Heart left ventricle (tissue), 16 donors: ENCODE results near the gene SPACDR. TPM values are rescaled to one million over a fixed set of nuclear protein-coding genes. Genes with fewer than 3 reads are reported as not detected.
A peak's percentile ranks its signal among the peaks of the same experiment; 100 is the strongest.

Experiments
- ATAC-seq, 4 donors: fragments of 200-7000 bp; cut with Tn5 transposase; one replicate each; pipeline ENCODE4 v1.9.1; 2020 to 2022; ENCODE audit warnings: moderate library complexity in 4 of 4, mild to moderate bottlenecking in 3 of 4, moderate number of reproducible peaks in 1 of 4
- DNase-seq, 5 donors: peaks; one replicate each; pipeline ENCODE4 v3.0.0-alpha.2; 2020
- H3K27ac ChIP-seq, 12 donors: fragments of 200-600 bp; sonication (generic) in 4 of 12; one replicate each; pipeline versions ENCODE4 v1.5.0 to v1.8.0; 2016 to 2022; ENCODE audit warnings: mild to moderate bottlenecking in 2 of 12
- H3K27me3 ChIP-seq, 9 donors: fragments of 200-600 bp; sonication (generic) in 2 of 9; one replicate each; pipeline versions ENCODE4 v1.5.1 to v1.8.0; 2016 to 2022; ENCODE audit warnings: mild to moderate bottlenecking in 3 of 9
- H3K36me3 ChIP-seq, 9 donors: fragments of 200-600 bp; sonication (generic) in 2 of 9; one replicate each; pipeline versions ENCODE4 v1.5.0 to v1.8.0; 2018 to 2022; ENCODE audit warnings: mild to moderate bottlenecking in 2 of 9
- H3K4me1 ChIP-seq, 12 donors: fragments of 200-600 bp; sonication (generic) in 4 of 12; one replicate each; pipeline versions ENCODE4 v1.5.0 to v1.8.0; 2016 to 2022; ENCODE audit warnings: mild to moderate bottlenecking in 3 of 12
- H3K4me3 ChIP-seq, 12 donors: fragments of 200-600 bp; sonication (generic) in 4 of 12; one replicate each; pipeline versions ENCODE4 v1.5.0 to v1.8.0; 2017 to 2022; ENCODE audit warnings: mild to moderate bottlenecking in 9 of 12, moderate library complexity in 4 of 12
- H3K9me3 ChIP-seq, 12 donors: fragments of 200-600 bp; sonication (generic) in 4 of 12; one replicate each; pipeline versions ENCODE4 v1.5.0 to v1.8.0; 2016 to 2022; ENCODE audit warnings: mild to moderate bottlenecking in 1 of 12
- POLR2A ChIP-seq, 2 donors: fragments of 450-650 bp; IDR thresholded peaks; one replicate each; pipeline ENCODE4 v1.6.1; 2017; ENCODE audit warnings: antibody characterized with exemption in 2 of 2, mild to moderate bottlenecking in 2 of 2, moderate library complexity in 2 of 2
- WGBS, 4 donors: extraction: QIAGEN DNeasy Blood & Tissue Kit in 2 of 4; methylation state at CpG; one replicate each; pipeline versions ENCODE4 v1.1.5 to v1.1.7; 2013 to 2018; 5-methylcytosine and 5-hydroxymethylcytosine counted together
- intact Hi-C, 10 donors: fragments of 100-400 bp; cut with DNase I; formaldehyde crosslinking; loops; one replicate each; pipeline versions ENCODE4 v1.11.1 to v1.14.2; 2022
- polyA plus RNA-seq, 2 donors: library from polyadenylated mRNA; stranded (reverse); fragments of 200-250 nt; gene quantifications; one replicate each; pipeline ENCODE4 v1.2.3, GENCODE V29; 2013
- total RNA-seq, 9 donors: library from RNA; depleted of rRNA in 2 of 9; stranded (reverse); fragments of >200 nt in 2 of 9; fragmentation: NEBNext Ultra II Directional in 3 of 9; extraction: Animal tissue kit (Norgen Biotek cat#: 25700) in 3 of 9; gene quantifications; one replicate each; pipeline versions ENCODE4 v1.1.0 to v1.2.4, GENCODE V29; 2016 to 2023
- TF ChIP-seq, protein P1 (sequence below), 12 donors: fragments of 200-600 bp; sonication (generic) in 4 of 12; IDR thresholded peaks; one replicate each; pipeline versions ENCODE4 v1.5.0 to v1.8.0; 2018 to 2022; ENCODE audit warnings: antibody characterized with exemption in 12 of 12, mild to moderate bottlenecking in 5 of 12
- donor health status: ischemic (EF 13 %, LVEDD 7.1; RV severe dilation, severe dysfunction).
- donor health status: healthy with polysubstance abuse.
- donor health status: DM: no; HTN: yes; CAD: no.
- donor health status: DM: no; HTN: no; CAD: no.
- donor health status: ischemic (EF 25% LVEDD 6.9; RV normal size, moderate dysfunction).
- donor health status: ischemic (EF 25% LVEDD 5.7; RV mildly dilated, moderate dysfunction).
- donor health status: healthy.
- donor health status: DM: yes; HTN: yes; CAD: no.
- donor health status: ischemic (EF 35%, LVEDD 5.7; RV mildly dilated, moderate dysfunction).
- donor health status: nonischemic (EF 11% LVEDD 7.7; RV severe dilation, severe dysfunction).
- donor health status: DM: yes; HTN: yes; CAD: no.
- donor health status: PGD.
- donor health status: ischemic (EF 29% LVEDD 5.4; RV normal size, mild dysfunction).
- donor health status: nonischemic (EF 23%, LVEDD 6.1; RV moderate dilation, normal function).

Gene SPACDR
- total and polyA plus RNA-seq, 11 donors: 0.27 to 0.78 (median 0.61) TPM; not detected in 4

DNA sequence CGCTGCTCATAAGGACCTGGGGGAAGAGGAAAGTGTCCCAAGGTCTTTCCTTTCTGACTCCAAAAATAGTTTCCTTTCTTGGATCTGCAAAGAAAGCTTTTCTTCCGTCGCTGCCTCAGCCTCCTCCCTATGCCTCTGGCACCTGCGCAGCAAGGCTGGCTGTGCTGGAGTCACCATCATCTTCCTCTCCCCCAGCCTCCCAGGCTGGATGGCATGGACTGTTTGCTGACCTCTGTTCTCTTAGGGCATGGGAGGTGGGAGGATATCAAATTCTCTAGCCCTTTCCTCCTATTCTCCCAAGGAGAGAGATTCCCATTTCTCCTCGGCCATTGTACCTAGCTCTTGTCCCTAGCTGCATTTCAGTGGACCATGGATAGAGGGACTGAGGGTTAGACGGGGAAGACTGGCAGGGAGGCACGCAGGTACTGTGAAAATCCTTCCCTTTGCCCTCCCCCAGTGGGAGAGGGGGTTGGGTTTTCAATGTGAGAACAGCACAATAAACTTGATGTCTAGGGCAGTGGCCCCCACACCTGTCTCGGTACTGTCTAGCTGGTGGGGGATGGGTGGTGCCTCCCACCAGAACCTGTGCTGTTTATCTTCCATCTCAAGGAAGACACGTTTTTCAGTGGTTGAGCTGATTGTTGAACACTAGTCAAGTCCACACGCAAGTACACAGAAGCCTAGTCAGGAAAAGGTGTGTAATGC lies 30.3 kb downstream of the SPACDR start:
- Histone ChIP-seq H3K4me3 (no peak overlapping the region), H3K27ac (peak overlapping the region in 2 of 12 donors; percentile 24 to 32), H3K27me3 (no peaks in the 10 kb centered on the region), H3K4me1 (peaks cover 0 to 57% (median 37%) of the 10 kb centered on the region in 12 donors), H3K36me3 (peaks cover 0 to 36% (median 24%) of the 10 kb centered on the region in 9 donors), H3K9me3 (no peaks in the 10 kb centered on the region)
- WGBS, 4 donors: 72 to 75% (median 74%) methylated on average over 10 of the region's 10 CpGs
- intact Hi-C loops: no loop called here
- ATAC-seq: no peak
- TF ChIP-seq, protein P1, sequence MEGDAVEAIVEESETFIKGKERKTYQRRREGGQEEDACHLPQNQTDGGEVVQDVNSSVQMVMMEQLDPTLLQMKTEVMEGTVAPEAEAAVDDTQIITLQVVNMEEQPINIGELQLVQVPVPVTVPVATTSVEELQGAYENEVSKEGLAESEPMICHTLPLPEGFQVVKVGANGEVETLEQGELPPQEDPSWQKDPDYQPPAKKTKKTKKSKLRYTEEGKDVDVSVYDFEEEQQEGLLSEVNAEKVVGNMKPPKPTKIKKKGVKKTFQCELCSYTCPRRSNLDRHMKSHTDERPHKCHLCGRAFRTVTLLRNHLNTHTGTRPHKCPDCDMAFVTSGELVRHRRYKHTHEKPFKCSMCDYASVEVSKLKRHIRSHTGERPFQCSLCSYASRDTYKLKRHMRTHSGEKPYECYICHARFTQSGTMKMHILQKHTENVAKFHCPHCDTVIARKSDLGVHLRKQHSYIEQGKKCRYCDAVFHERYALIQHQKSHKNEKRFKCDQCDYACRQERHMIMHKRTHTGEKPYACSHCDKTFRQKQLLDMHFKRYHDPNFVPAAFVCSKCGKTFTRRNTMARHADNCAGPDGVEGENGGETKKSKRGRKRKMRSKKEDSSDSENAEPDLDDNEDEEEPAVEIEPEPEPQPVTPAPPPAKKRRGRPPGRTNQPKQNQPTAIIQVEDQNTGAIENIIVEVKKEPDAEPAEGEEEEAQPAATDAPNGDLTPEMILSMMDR (IDR thresholded peaks at IDR 0.05): no peak
- no peak for TF ChIP-seq POLR2A (IDR thresholded peaks at IDR 0.05)
- no peak for DNase-seq

- no peak overlapping the region for H3K4me3 ChIP-seq
- H3K9me3 ChIP-seq: no peaks in the 10 kb centered on the region
- H3K27ac ChIP-seq: peak overlapping the region in 2 of 12 donors; percentile 24 to 32
- H3K36me3 ChIP-seq: peaks cover 0 to 36% (median 24%) of the 10 kb centered on the region in 9 donors
- TF ChIP-seq, protein P1 (IDR thresholded peaks at IDR 0.05): no peak
- TF ChIP-seq POLR2A (IDR thresholded peaks at IDR 0.05): no peak
- ATAC-seq (no peak), DNase-seq (no peak)
- intact Hi-C loops: no loop called here
- H3K27me3 ChIP-seq: no peaks in the 10 kb centered on the region
- peaks cover 0 to 57% (median 37%) of the 10 kb centered on the region in 12 donors for H3K4me1 ChIP-seq
- 60 to 72% (median 67%) methylated on average over 3 to 4 of the region's 4 CpGs for WGBS, 4 donors
Observed at GRCh38 chr7:100433276-100433591, 30.8 kb downstream of the SPACDR start.

DNA sequence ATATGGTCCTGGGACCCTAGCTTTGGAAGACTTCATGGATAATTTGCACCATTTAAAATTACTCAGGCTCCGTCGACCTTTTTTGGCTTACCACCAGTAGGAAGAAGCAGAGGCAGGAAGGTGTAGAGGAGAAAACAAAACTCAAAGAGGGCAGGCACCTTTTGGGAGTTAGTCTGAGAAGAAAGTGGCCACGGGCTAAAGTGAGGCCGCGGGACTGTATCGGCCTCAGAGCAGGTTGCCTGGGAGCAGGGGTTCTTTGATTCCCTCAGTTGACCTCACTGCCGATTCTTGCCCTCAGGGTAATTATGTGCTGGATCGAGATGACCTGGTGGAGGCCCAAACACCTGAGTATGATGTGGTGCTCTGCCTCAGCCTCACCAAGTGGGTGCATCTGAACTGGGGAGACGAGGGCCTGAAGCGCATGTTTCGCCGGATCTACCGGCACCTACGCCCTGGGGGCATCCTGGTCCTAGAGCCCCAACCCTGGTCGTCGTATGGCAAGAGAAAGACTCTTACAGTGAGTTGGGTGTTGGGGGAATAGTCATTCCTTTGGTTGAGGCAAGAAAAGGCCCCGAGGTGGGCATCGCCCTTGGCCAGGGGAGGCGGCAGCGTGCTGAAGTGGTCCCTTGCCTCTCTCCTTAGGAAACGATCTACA lies 31.3 kb downstream of the SPACDR start:
- peak overlapping the region in 1 of 12 donors; percentile 32 for H3K27ac ChIP-seq
- no peak for DNase-seq
- H3K4me3 ChIP-seq: peak overlapping the region in 1 of 12 donors; percentile 7
- intact Hi-C loops: no loop called here
- TF ChIP-seq, protein P1 (IDR thresholded peaks at IDR 0.05): no peak
- TF ChIP-seq POLR2A (IDR thresholded peaks at IDR 0.05): no peak
- WGBS, 4 donors: 86 to 87% (median 86%) methylated on average over 20 to 21 of the region's 21 CpGs
- H3K36me3 ChIP-seq: peaks cover 0 to 36% (median 24%) of the 10 kb centered on the region in 9 donors
- no peaks in the 10 kb centered on the region for H3K27me3 ChIP-seq
- peaks cover 0 to 61% (median 39%) of the 10 kb centered on the region in 12 donors for H3K4me1 ChIP-seq
- no peak for ATAC-seq
- H3K9me3 ChIP-seq: no peaks in the 10 kb centered on the region

DNA sequence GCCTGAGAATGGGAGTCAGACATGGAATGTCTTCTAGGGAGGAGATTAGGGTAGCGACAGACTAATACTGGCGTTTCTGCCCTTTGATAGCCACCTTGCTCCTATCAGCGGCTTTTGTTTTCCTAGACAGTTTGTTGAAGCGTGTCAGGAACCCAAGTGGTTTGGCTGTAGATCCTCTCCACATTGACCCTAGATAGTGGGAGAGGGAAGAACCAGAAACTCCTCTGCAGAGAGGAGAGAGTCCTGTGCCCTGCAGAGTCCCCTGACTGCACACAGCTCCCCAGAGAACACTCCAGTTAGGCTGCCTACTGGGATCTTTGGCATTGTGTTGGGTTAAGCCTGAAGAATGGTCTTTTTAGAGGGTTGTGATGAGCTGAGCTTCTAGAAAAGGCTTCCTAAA lies 32.0 kb downstream of the SPACDR start:
- H3K27me3 ChIP-seq: no peaks in the 10 kb centered on the region
- peaks cover 0 to 36% (median 24%) of the 10 kb centered on the region in 9 donors for H3K36me3 ChIP-seq
- H3K9me3 ChIP-seq: no peaks in the 10 kb centered on the region
- ATAC-seq (no peak), DNase-seq (no peak)
- H3K4me3 ChIP-seq: peak overlapping the region in 1 of 12 donors; percentile 7
- TF ChIP-seq, protein P1 (IDR thresholded peaks at IDR 0.05): no peak
- TF ChIP-seq POLR2A (IDR thresholded peaks at IDR 0.05): no peak
- peaks cover 0 to 65% (median 41%) of the 10 kb centered on the region in 12 donors for H3K4me1 ChIP-seq
- peak overlapping the region in 1 of 12 donors; percentile 50 for H3K27ac ChIP-seq
- intact Hi-C loops: no loop called here
- WGBS, 4 donors: 65 to 73% (median 68%) methylated on average over 4 of the region's 4 CpGs
